Fibroblast of villous mesenchyme (primary cell): Measurements from ENCODE around the gene PTOV1. TPM values are rescaled to one million over a fixed set of nuclear protein-coding genes. Genes with fewer than 3 reads are reported as not detected.

ENCODE experiments used
- DNase-seq: peaks from one replicate; pipeline ENCODE4 v3.0.0-alpha.2; 2010; ENCODE audit warnings: low read depth
- H3K4me3 ChIP-seq: 2 replicates; pipeline ENCODE4 v1.5.1; 2011; ENCODE audit warnings: low read depth, mild to moderate bottlenecking, low read length
- total RNA-seq: library from RNA; depleted of rRNA; stranded (reverse); fragments of >200 nt; gene quantifications from 2 replicates; pipeline ENCODE4 v1.2.3, GENCODE V29; 2012
- TF ChIP-seq, protein P1 (sequence below): IDR thresholded peaks from 2 replicates; pipeline ENCODE4 v1.5.1; 2012; ENCODE audit warnings: low read depth, mild to moderate bottlenecking, low read length; ENCODE audit not compliant: insufficient read depth

The PTOV1 gene
- total RNA-seq, 1 donor = 47.9 TPM

DNA sequence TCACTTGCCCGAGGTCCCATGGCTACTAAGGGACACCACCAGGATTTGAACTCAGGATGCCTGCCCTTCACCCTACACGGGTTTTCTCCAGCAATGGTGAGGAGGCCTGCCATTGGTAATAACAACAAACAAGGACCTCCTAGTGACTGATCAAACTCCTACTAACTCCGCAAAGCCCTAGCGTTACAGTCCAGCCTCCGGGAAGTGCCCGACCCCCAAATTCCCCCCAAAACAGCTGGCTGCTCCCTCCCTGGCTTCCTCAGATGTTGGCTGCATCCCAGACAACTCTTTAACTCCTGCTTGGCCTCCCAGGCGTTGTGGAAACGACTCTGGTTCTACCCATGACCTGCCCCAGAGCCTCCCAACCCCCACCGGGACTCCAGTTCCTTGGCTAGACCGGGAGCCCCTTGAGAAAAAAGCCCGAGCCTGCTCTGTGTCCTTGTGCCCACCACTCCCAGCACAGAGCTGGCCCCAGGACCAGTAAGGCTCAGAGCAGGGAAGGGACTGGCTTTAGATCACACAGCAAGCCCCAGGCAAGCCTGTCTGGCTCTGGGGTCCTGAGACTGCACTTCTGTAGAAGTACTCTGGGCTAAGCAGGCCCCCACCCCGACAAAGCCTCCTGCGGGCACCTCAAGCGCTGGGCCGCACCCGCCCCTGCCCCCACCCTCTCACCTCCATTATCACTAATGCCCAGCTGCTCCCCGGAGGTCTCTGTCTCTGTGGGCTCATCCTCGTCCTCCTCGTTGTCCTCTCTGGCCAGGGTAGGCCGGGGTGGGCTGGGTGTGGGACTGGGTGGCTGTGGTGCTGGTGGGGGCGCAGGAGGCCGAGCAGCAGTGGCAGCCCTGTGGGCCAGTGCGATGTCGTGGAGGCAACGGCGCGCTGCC lies 21.5 kb downstream of the PTOV1 start:
- TF ChIP-seq, protein P1, sequence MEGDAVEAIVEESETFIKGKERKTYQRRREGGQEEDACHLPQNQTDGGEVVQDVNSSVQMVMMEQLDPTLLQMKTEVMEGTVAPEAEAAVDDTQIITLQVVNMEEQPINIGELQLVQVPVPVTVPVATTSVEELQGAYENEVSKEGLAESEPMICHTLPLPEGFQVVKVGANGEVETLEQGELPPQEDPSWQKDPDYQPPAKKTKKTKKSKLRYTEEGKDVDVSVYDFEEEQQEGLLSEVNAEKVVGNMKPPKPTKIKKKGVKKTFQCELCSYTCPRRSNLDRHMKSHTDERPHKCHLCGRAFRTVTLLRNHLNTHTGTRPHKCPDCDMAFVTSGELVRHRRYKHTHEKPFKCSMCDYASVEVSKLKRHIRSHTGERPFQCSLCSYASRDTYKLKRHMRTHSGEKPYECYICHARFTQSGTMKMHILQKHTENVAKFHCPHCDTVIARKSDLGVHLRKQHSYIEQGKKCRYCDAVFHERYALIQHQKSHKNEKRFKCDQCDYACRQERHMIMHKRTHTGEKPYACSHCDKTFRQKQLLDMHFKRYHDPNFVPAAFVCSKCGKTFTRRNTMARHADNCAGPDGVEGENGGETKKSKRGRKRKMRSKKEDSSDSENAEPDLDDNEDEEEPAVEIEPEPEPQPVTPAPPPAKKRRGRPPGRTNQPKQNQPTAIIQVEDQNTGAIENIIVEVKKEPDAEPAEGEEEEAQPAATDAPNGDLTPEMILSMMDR = no peak
- no peak for DNase-seq
- no peak overlapping the region for H3K4me3 ChIP-seq

DNA sequence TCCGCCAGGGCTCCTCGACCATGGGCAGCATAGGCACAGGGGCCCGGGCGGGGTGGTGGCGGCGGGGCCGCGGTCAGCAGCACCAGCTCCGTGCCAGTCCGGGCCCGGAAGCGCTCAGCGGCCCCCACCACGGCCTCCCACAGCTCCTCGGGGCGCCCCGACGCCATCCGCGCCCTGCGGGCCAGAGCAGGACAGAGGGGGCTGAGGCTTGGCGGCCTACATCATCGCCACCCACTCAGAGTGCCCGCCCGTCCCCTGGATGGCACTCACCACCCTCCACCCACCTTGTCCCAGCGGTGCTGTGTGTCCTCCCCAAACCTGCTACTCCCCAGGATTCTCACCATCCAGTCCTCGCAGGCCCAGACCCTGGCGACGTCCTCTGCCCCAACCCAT lies 22.2 kb downstream of the PTOV1 start:
- no peak overlapping the region for H3K4me3 ChIP-seq
- TF ChIP-seq, protein P1 = no peak

DNA sequence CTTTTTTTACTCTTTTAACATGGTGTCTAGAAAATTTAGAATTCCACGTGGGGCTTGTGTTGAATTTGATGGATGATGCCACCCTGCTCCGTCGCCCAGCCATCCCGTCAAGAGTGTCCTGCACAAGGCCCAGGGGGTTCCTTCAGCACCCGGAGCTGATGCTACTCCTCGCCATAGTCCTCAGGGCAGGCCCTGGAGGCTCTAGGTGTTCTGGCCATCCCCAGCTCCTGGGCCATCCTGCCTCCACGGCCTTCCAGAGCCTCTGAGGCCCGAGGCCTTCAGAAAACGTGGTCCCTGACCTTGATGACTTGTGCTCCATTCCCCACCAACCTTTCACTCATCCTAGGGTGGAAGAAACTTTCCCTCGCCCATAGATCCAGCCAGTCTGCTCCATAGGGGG lies 22.9 kb downstream of the PTOV1 start:
- no peak for DNase-seq
- TF ChIP-seq, protein P1 = no peak
- no peak overlapping the region for H3K4me3 ChIP-seq

More for the DNA sequence above, 22.2 kb downstream of the PTOV1 start:
- no peak for DNase-seq

DNA sequence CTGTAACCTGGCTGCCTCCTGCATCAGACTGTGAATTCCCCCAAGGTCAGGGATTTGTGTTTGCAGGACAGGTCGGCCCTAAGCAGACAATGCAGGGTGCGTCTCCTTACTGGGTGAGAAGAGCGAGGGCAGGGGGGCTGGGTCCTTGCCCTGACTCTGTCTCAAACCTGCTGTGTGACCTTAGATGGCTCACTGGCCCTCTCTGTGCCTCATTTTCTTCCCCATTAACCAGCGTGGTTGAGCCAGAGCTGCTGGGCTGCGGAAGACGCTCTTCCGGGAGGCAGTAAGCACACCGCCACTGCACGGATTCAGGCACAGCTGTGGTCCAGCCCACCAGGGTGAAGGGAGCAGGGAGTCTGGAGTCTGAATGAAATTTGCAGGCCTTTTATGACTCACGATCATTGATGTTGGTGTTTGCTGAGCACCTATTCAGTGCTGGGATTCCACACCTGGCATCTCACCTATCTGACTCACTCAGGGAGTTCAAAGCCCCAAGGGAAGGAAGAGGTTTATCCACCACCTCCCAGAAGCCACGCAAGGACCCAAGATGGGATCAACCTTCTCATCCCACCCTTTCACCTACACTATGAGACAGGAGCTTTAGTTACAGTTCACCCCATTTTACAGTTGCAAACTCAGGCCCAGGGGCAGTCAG lies 23.7 kb downstream of the PTOV1 start:
- DNase-seq = no peak
- H3K4me3 ChIP-seq = peak overlapping the region; percentile 95
- TF ChIP-seq, protein P1 = no peak

DNA sequence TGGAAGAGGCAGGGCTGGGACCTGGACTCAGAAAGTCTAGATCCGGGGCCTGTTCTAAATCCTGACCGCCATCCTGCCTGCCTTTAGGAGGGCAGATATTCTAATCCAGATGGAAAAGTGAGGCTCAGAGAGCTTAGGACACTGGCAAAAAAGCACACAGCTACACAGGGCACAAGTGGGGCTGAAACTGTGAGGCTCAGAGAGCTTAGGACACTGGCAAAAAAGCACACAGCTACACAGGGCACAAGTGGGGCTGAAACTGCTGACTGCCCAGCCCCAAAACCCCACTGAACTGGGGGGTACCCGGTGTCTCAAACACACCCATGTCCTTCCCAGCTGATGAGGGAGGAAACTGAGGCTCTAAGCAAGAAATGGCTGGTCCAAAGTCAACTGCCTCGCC lies 24.2 kb downstream of the PTOV1 start:
- H3K4me3 ChIP-seq = peak overlapping the region; percentile 95
- TF ChIP-seq, protein P1 = no peak
- DNase-seq = no peak

DNA sequence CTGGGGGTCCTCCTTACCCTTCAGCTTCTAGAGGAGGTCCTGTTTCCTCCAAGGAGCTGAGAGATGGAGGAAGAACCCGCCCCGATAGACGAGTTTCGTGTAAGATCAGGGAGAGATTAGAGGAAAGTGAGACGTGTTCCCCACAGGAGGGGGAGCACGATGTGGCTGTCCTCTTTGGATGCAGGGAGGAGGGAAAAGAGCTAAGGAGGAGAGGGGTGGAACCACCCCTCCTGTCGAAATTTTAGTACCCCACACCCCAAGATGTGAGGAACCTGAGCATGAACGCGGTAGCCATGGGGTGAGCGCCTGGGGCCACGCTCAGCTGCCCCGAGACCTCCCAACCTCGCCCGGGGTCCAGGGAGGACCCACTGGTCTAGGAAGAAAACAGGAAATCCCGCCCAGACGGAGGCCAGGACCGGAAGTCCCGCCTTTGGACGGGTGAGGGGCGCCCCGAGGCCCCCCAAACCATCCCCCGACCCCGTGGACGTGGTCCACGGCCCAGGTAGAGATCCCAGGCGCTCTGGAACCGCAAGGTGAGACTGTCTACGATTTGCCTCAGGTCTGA lies 25.0 kb downstream of the PTOV1 start:
- H3K4me3 ChIP-seq = peak overlapping the region; percentile 95
- TF ChIP-seq, protein P1 = no peak
- peak; percentile 52 for DNase-seq
